ENCODE data around the gene PKIG. TPM values are rescaled to one million over a fixed set of nuclear protein-coding genes. Genes with fewer than 3 reads are reported as not detected.
"Not testable (repeated sequence)": the region's sequence is repeated elsewhere in the genome, so short reads cannot be mapped to it uniquely, and the experiment has no call there.

PKIG gene
- total RNA-seq, 4 donors from 2014 or later, result 21.5 to 42.6 (median 28.2) TPM

DNA sequence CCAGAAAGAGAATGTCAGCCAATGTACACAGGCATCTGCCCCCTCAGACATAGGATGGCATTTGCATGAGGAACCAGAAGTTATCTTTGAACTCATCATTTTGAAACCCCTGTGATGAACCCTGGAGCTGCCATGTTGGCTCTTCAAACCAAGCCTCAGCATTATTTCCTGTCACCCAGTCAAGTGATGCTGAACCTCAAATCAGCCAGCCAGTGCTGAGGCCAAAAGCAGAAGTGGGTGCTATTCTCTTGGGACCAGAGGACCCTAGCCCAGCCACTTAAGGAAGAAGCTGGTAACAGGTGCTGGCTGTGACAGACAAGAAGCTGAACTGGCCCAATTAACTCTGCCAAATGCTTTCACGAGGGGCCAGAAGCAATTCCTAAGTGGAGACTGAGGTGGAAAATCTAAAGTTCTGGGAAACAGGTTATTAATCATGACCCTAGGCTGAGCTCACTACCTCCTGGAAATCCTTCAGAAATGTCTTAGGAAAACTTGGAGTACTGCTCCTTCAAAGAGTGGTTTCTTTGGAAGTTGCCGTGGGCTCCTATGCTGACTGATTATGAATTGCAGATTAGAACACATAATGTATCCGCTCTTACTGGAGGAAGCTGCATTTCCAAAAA lies 4.0 kb downstream of the PKIG start:
- no peak overlapping the region for H3K4me3 ChIP-seq (ENCODE audit: low read depth, poor library complexity, severe bottlenecking)
- 77 to 81% methylated on average over 3 of the region's 3 CpGs for WGBS, 2 donors
- intact Hi-C loops (cut with DNase I; ENCODE audit: low total_unique reads), result no loop called here
- TF ChIP-seq POLR2A (IDR thresholded peaks at IDR 0.05), result no peak
- TF ChIP-seq, protein P1, sequence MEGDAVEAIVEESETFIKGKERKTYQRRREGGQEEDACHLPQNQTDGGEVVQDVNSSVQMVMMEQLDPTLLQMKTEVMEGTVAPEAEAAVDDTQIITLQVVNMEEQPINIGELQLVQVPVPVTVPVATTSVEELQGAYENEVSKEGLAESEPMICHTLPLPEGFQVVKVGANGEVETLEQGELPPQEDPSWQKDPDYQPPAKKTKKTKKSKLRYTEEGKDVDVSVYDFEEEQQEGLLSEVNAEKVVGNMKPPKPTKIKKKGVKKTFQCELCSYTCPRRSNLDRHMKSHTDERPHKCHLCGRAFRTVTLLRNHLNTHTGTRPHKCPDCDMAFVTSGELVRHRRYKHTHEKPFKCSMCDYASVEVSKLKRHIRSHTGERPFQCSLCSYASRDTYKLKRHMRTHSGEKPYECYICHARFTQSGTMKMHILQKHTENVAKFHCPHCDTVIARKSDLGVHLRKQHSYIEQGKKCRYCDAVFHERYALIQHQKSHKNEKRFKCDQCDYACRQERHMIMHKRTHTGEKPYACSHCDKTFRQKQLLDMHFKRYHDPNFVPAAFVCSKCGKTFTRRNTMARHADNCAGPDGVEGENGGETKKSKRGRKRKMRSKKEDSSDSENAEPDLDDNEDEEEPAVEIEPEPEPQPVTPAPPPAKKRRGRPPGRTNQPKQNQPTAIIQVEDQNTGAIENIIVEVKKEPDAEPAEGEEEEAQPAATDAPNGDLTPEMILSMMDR (IDR thresholded peaks at IDR 0.05), result no peak
- no peak for DNase-seq (ENCODE audit: low spot score in 2 of 2)

DNA sequence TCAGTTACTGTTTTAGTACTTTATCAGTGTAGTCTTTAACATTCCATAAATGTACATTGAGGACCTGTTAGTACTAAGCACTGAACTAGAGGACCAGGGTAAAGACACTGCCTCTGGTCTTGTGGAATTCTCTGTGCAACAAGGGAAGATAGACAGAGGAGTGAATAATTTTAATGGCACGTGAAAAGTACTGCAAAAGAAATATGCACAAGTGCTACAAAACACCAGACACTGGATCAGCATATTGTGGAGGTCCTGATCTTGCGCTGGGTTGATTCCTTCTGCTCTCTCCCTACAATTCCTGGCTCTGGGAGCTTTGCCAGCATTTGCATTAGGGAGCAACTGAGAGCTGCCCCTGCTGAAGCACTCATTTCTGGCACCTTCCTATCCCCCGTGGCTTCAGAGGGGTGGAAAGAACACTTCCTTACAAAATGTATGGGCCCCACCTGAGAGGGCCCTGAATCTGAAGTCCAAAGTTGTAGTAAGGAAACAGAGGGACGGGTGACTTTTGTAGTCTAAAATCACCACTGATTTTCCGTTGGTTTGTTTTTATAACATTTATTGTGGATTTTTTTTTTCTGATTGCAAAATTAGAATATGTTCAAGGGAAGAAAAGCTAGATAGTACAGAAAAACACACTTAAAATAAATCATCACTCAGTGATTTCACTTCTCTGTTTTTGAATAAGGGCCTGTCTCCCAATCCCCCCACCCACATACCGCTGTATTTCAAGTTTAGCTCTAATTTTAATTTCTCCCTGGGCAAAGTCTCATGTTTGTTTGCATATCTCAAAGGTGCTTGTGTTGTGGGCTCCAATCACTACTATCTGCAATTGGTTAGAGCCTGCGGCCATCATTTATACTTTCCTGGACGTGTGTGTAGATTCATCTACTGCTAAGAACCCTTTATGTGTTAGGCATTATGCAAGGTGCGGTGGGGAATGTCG lies 4.9 kb downstream of the PKIG start:
- TF ChIP-seq, protein P1 (IDR thresholded peaks at IDR 0.05), result no peak
- intact Hi-C loops (cut with DNase I; ENCODE audit: low total_unique reads), result no loop called here
- 79 to 82% methylated on average over 10 of the region's 10 CpGs for WGBS, 2 donors
- DNase-seq (ENCODE audit: low spot score in 2 of 2), result no peak
- no peak overlapping the region for H3K4me3 ChIP-seq (ENCODE audit: low read depth, poor library complexity, severe bottlenecking)

DNA sequence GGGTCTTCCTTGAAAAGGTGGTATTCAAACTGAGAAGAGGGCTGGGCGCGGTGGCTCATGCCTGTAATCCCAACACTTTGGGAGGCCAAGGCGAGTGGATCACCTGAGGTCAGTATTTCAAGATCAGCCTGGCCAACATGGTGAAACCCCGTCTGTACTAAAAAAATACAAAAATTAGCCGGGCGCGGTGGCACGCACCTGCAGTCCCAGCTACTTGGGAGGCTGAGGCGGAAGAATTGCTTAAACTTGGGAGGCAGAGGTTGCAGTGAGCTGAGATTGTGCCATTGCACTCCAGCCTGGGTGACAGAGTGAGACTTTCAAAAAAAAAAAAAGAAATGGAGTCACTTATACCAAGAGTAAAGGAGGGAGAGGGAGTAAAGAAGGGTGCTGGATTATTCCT lies 5.9 kb downstream of the PKIG start:
- H3K4me3 ChIP-seq (ENCODE audit: low read depth, poor library complexity, severe bottlenecking); DNase-seq (ENCODE audit: low spot score in 2 of 2); intact Hi-C loops (cut with DNase I; ENCODE audit: low total_unique reads): not testable (repeated sequence)
- 96 to 99% methylated on average over 9 of the region's 9 CpGs for WGBS, 2 donors

DNA sequence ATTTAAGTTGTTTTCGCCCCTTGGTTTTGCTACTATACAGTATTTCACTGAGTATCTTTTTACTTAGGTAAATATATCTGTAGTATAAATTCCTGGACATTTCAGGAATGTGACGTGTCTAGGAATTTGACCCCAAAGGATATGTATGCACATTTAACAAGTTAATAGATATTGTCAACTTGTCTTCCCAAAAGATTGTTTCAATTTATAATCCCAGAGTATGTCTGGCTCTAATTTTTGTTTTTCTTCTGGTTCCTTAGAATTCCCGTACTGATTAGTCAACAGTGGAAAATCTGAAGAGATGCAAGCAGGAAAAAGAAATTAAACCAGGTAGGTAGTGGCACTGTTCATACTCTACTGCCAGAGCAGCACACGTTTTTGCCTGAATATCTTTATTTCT lies 7.2 kb downstream of the PKIG start:
- no peak overlapping the region for H3K4me3 ChIP-seq (ENCODE audit: low read depth, poor library complexity, severe bottlenecking)
- TF ChIP-seq POLR2A (IDR thresholded peaks at IDR 0.05), result no peak
- TF ChIP-seq, protein P1 (IDR thresholded peaks at IDR 0.05), result no peak
- 81 to 82% methylated on average over 4 of the region's 4 CpGs for WGBS, 2 donors
- DNase-seq (ENCODE audit: low spot score in 2 of 2), result no peak
- intact Hi-C loops (cut with DNase I; ENCODE audit: low total_unique reads), result no loop called here

DNA sequence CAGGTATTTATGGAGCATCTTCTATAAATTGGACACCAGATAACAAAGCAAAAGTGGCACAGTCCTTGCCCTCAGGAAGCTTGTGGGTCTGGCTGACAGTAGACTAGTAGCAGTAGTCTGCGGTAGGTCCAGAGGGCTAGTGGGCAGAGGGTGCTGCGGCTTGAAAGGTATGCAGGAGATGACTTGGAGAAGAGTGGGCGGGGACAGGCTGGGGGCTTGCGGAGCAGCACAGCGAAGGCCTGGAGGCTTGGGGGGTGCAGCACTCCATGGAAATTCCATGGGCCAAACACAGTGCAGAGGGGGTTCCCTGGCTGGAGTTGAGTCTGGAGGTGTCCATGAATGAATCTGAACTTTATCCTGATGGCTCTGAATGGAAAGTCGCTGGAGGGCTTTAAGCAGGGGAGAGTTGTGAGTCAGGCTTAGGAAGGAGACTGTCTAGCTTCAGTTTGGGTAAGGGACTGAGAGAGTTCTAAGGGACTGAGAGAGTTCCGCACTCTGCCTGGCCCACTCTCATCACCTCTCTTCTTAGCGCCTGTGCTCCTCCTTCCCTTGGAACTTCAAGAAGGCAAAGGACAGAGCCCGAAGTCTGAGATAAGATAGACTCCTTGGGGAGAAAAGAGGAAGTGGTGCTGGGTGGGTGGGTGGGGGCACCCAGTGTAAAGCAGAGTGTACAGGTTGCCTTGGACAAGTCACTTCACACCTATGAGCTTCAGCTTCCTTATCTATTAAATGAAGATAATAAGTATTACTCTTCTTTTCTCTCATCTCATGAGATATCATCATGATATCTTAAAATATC lies 8.8 kb downstream of the PKIG start:
- intact Hi-C loops (cut with DNase I; ENCODE audit: low total_unique reads), result no loop called here
- TF ChIP-seq, protein P1 (IDR thresholded peaks at IDR 0.05), result no peak
- no peak for TF ChIP-seq POLR2A (IDR thresholded peaks at IDR 0.05)
- H3K4me3 ChIP-seq (ENCODE audit: low read depth, poor library complexity, severe bottlenecking), result no peak overlapping the region
- no peak for DNase-seq (ENCODE audit: low spot score in 2 of 2)
- 93 to 94% methylated on average over 9 of the region's 9 CpGs for WGBS, 2 donors

DNA sequence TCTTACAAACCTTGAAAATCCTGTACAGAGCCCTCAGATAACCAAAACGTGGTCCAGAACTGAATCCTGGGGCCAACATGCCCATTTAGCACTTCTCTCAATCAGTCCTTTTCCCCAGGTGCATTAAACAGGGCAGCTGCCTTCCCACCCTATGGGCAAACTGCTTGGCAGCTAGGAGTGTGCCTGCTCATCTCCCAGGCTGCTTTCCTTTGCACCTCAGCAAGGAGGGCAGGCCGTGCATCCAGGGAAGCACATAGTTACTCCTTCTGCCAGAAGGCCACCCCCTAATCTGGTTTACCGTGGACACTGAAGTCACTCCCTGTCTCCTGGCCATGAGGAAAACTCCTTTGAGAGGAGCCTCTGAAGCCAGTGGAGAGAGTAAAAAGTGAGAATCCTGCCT lies 10.0 kb downstream of the PKIG start:
- TF ChIP-seq, protein P1 (IDR thresholded peaks at IDR 0.05), result no peak
- no peak for TF ChIP-seq POLR2A (IDR thresholded peaks at IDR 0.05)
- DNase-seq (ENCODE audit: low spot score in 2 of 2), result no peak
- 88 to 89% methylated on average over 3 of the region's 3 CpGs for WGBS, 2 donors
- H3K4me3 ChIP-seq (ENCODE audit: low read depth, poor library complexity, severe bottlenecking), result no peak overlapping the region
- intact Hi-C loops (cut with DNase I; ENCODE audit: low total_unique reads), result no loop called here
